ENCODE data around the gene PVALEF. TPM values are rescaled to one million over a fixed set of nuclear protein-coding genes. Genes with fewer than 3 reads are reported as not detected.

Gene PVALEF
- total RNA-seq, 1 donor: not detected

- DNase-seq (ENCODE audit: low read depth): no peak
- no peak overlapping the region for H3K4me3 ChIP-seq (ENCODE audit: low read depth, low read length)
- no peak for TF ChIP-seq CTCF (IDR thresholded peaks at IDR 0.05; ENCODE audit: insufficient read depth, low read depth, low read length)
Observed at GRCh38 chr17:81200201-81200600, 34.9 kb downstream of the PVALEF start.

GRCh38 chr17:81200695-81201580 lies 35.6 kb downstream of the PVALEF start:
- no peak overlapping the region for H3K4me3 ChIP-seq (ENCODE audit: low read depth, low read length)
- peak; percentile 75 for TF ChIP-seq CTCF (IDR thresholded peaks at IDR 0.05; ENCODE audit: insufficient read depth, low read depth, low read length)
- peak; percentile 76 for DNase-seq (ENCODE audit: low read depth)

GRCh38 chr17:81202318-81202717 lies 37.0 kb downstream of the PVALEF start:
- H3K4me3 ChIP-seq (ENCODE audit: low read depth, low read length): no peak overlapping the region
- no peak for TF ChIP-seq CTCF (IDR thresholded peaks at IDR 0.05; ENCODE audit: insufficient read depth, low read depth, low read length)
- DNase-seq (ENCODE audit: low read depth): no peak

GRCh38 chr17:81203136-81203535 lies 37.8 kb downstream of the PVALEF start:
- no peak overlapping the region for H3K4me3 ChIP-seq (ENCODE audit: low read depth, low read length)
- no peak for DNase-seq (ENCODE audit: low read depth)
- TF ChIP-seq CTCF (IDR thresholded peaks at IDR 0.05; ENCODE audit: insufficient read depth, low read depth, low read length): no peak

GRCh38 chr17:81204578-81204977 lies 39.3 kb downstream of the PVALEF start:
- H3K4me3 ChIP-seq (ENCODE audit: low read depth, low read length): no peak overlapping the region
- DNase-seq (ENCODE audit: low read depth): no peak
- no peak for TF ChIP-seq CTCF (IDR thresholded peaks at IDR 0.05; ENCODE audit: insufficient read depth, low read depth, low read length)

GRCh38 chr17:81206166-81206565 lies 40.9 kb downstream of the PVALEF start:
- no peak for TF ChIP-seq CTCF (IDR thresholded peaks at IDR 0.05; ENCODE audit: insufficient read depth, low read depth, low read length)
- H3K4me3 ChIP-seq (ENCODE audit: low read depth, low read length): no peak overlapping the region
- no peak for DNase-seq (ENCODE audit: low read depth)
